ENCODE measurements around the gene CCDC154. TPM values are rescaled to one million over a fixed set of nuclear protein-coding genes. Genes with fewer than 3 reads are reported as not detected.

The CCDC154 gene
- total and polyA plus RNA-seq, 2 experiments from 2014 or later = 0.18 TPM; not detected in 1

GRCh38 chr16:1474796-1475551, 30.6 kb upstream of the CCDC154 start, which contains the start of gene CLCN7:
CLCN7 (minus strand) TSS chr16:1475028; CDS start chr16:1474974, 54 bp downstream.
- WGBS, 2 experiments (ENCODE audit: low coverage in 1 of 2, low lambda C conversion rate in 2 of 2, missing lambda C conversion rate in 2 of 2) = 1 to 2% methylated on average over 78 to 86 of the region's 99 CpGs
- H3K9me2 ChIP-seq (ENCODE audit: insufficient read depth) = no peaks in the 10 kb centered on the region
- no peaks in the 10 kb centered on the region for H3K36me3 ChIP-seq (ENCODE audit: low read depth)
- peak; percentile 93 for DNase-seq
- H2AFZ ChIP-seq = peak within 1 kb of the TSS; percentile 74
- H3K9ac ChIP-seq = peak within 1 kb of the TSS; percentile 93
- H3K27ac ChIP-seq = peak within 1 kb of the TSS; percentile 50
- peak within 1 kb of the TSS; percentile 84 for H3K4me3 ChIP-seq
- H3K4me1 ChIP-seq (ENCODE audit: insufficient read depth) = peaks cover 19% of the 10 kb centered on the region
- H3K9me3 ChIP-seq (ENCODE audit: low read depth) = no peaks in the 10 kb centered on the region
- peak within 1 kb of the TSS; percentile 80 for H3K4me2 ChIP-seq (ENCODE audit: unreplicated experiment)
- no peaks in the 10 kb centered on the region for H3K27me3 ChIP-seq (replicated peaks; ENCODE audit: insufficient read depth)
- H4K20me1 ChIP-seq (ENCODE audit: insufficient read depth) = no peaks in the 10 kb centered on the region
- H3K79me2 ChIP-seq (ENCODE audit: insufficient read depth) = peaks cover 48% of the 10 kb centered on the region
- H3F3A ChIP-seq (ENCODE audit: insufficient read depth) = no peaks in the 10 kb centered on the region
- no peak for TF ChIP-seq EZH2 (IDR thresholded peaks at IDR 0.05; ENCODE audit: insufficient read depth, poor library complexity, severe bottlenecking)
- TF ChIP-seq EZH2phosphoT487 (IDR thresholded peaks at IDR 0.05; ENCODE audit: insufficient read depth, low read depth) = no peak
- in situ Hi-C loops (cut with MboI) = no loop called here

DNA sequence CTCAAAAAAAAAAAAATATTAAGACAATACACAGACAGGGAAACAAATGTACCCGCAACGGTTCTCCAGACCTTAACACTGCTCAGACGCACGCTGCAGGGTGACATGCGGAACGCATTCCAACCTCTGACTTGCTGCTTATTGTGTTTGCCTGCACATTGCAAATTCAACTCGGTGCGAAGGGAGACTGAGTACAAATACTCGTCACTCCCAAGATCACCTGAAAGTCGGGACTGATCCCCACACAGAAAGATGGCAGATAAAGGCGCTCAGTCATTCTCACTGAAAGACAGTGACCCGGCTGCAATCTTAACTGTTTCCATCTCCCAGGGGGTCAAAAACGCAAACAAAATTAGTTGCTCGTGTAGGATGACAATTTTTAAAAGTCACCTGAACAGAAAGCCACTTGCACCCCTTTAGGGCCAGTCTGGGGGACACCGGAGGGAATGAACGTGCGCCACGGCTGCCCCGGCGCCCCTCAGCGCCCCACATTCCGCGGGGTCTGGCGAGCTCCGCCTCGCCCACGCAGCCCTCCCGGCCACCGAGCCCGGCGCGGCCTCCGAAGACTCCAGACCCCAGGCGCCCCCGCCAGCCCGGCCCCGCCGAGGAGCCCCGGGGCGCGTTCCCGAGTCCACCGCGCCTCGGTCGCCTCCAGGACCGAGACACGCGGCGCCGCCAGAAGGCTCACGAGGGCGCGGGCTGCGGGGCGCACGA, 29.9 kb upstream of the CCDC154 start:
- no peaks in the 10 kb centered on the region for H3K27me3 ChIP-seq (replicated peaks; ENCODE audit: insufficient read depth)
- H3K36me3 ChIP-seq (ENCODE audit: low read depth) = no peaks in the 10 kb centered on the region
- WGBS, 2 experiments (ENCODE audit: low coverage in 1 of 2, low lambda C conversion rate in 2 of 2, missing lambda C conversion rate in 2 of 2) = 5 to 6% methylated on average over 40 to 48 of the region's 57 CpGs
- no peaks in the 10 kb centered on the region for H4K20me1 ChIP-seq (ENCODE audit: insufficient read depth)
- DNase-seq = peak; percentile 55
- H3K79me2 ChIP-seq (ENCODE audit: insufficient read depth) = peaks cover 55% of the 10 kb centered on the region
- TF ChIP-seq EZH2phosphoT487 (IDR thresholded peaks at IDR 0.05; ENCODE audit: insufficient read depth, low read depth) (no peak), EZH2 (IDR thresholded peaks at IDR 0.05; ENCODE audit: insufficient read depth, poor library complexity, severe bottlenecking) (no peak)
- peak overlapping the region; percentile 84 for H3K4me3 ChIP-seq
- H3K9ac ChIP-seq = peak overlapping the region; percentile 93
- H3K9me2 ChIP-seq (ENCODE audit: insufficient read depth) = no peaks in the 10 kb centered on the region
- in situ Hi-C loops (cut with MboI) = no loop called here
- peak overlapping the region; percentile 74 for H2AFZ ChIP-seq
- H3K27ac ChIP-seq = peak overlapping the region; percentile 50
- H3K4me1 ChIP-seq (ENCODE audit: insufficient read depth) = peaks cover 19% of the 10 kb centered on the region
- peak overlapping the region; percentile 80 for H3K4me2 ChIP-seq (ENCODE audit: unreplicated experiment)
- no peaks in the 10 kb centered on the region for H3F3A ChIP-seq (ENCODE audit: insufficient read depth)
- H3K9me3 ChIP-seq (ENCODE audit: low read depth) = no peaks in the 10 kb centered on the region

DNA sequence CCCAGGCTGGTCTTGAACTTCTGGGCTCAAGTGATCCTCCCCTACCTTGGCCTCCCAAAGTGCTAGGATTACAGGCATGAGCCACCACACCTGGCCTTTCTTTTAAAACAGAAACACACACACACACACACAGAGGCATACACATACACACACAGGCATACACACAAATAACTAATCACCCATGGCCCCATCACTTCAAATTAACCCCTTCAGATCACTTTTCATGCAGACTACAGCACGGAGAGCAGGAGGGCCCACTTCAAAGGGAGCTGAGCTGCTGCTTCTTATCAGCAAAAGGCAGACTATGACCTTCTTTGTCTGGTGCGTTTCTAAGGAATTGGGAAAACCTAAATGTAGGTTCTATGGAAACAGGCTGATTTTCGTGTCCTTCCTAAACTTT, 28.6 kb upstream of the CCDC154 start:
- no peaks in the 10 kb centered on the region for H3K9me3 ChIP-seq (ENCODE audit: low read depth)
- no peak for TF ChIP-seq EZH2phosphoT487 (IDR thresholded peaks at IDR 0.05; ENCODE audit: insufficient read depth, low read depth)
- no peak for TF ChIP-seq EZH2 (IDR thresholded peaks at IDR 0.05; ENCODE audit: insufficient read depth, poor library complexity, severe bottlenecking)
- H2AFZ ChIP-seq = no peak overlapping the region
- H3K36me3 ChIP-seq (ENCODE audit: low read depth) = no peaks in the 10 kb centered on the region
- in situ Hi-C loops (cut with MboI) = no loop called here
- DNase-seq = no peak
- H3K27me3 ChIP-seq (replicated peaks; ENCODE audit: insufficient read depth) = no peaks in the 10 kb centered on the region
- peaks cover 19% of the 10 kb centered on the region for H3K4me1 ChIP-seq (ENCODE audit: insufficient read depth)
- no peaks in the 10 kb centered on the region for H3K9me2 ChIP-seq (ENCODE audit: insufficient read depth)
- WGBS, 2 experiments (ENCODE audit: low coverage in 1 of 2, low lambda C conversion rate in 2 of 2, missing lambda C conversion rate in 2 of 2) = 25 to 37% methylated on average over 3 of the region's 3 CpGs
- H3K27ac ChIP-seq = no peak overlapping the region
- no peak overlapping the region for H3K9ac ChIP-seq
- no peaks in the 10 kb centered on the region for H4K20me1 ChIP-seq (ENCODE audit: insufficient read depth)
- peaks cover 68% of the 10 kb centered on the region for H3K79me2 ChIP-seq (ENCODE audit: insufficient read depth)
- H3F3A ChIP-seq (ENCODE audit: insufficient read depth) = no peaks in the 10 kb centered on the region
- no peak overlapping the region for H3K4me2 ChIP-seq (ENCODE audit: unreplicated experiment)
- H3K4me3 ChIP-seq = no peak overlapping the region

- 93 to 97% methylated on average over 26 of the region's 26 CpGs for WGBS, 2 experiments (ENCODE audit: low coverage in 1 of 2, low lambda C conversion rate in 2 of 2, missing lambda C conversion rate in 2 of 2)
- DNase-seq = no peak
- H3K4me1 ChIP-seq (ENCODE audit: insufficient read depth) = peaks cover 19% of the 10 kb centered on the region
- no peaks in the 10 kb centered on the region for H3K36me3 ChIP-seq (ENCODE audit: low read depth)
- no peaks in the 10 kb centered on the region for H4K20me1 ChIP-seq (ENCODE audit: insufficient read depth)
- H3K9ac ChIP-seq = no peak overlapping the region
- no peak overlapping the region for H3K4me2 ChIP-seq (ENCODE audit: unreplicated experiment)
- H2AFZ ChIP-seq = no peak overlapping the region
- H3K9me2 ChIP-seq (ENCODE audit: insufficient read depth) = no peaks in the 10 kb centered on the region
- H3K27ac ChIP-seq = no peak overlapping the region
- TF ChIP-seq EZH2phosphoT487 (IDR thresholded peaks at IDR 0.05; ENCODE audit: insufficient read depth, low read depth) = no peak
- no peak for TF ChIP-seq EZH2 (IDR thresholded peaks at IDR 0.05; ENCODE audit: insufficient read depth, poor library complexity, severe bottlenecking)
- peaks cover 78% of the 10 kb centered on the region for H3K79me2 ChIP-seq (ENCODE audit: insufficient read depth)
- H3K9me3 ChIP-seq (ENCODE audit: low read depth) = no peaks in the 10 kb centered on the region
- in situ Hi-C loops (cut with MboI) = no loop called here
- H3K4me3 ChIP-seq = no peak overlapping the region
- H3K27me3 ChIP-seq (replicated peaks; ENCODE audit: insufficient read depth) = no peaks in the 10 kb centered on the region
- H3F3A ChIP-seq (ENCODE audit: insufficient read depth) = no peaks in the 10 kb centered on the region
These were observed 27.3 kb upstream of the CCDC154 start for GRCh38 chr16:1471569-1472194.
